ENCODE data around the gene PRPF40A.

The PRPF40A gene

DNA sequence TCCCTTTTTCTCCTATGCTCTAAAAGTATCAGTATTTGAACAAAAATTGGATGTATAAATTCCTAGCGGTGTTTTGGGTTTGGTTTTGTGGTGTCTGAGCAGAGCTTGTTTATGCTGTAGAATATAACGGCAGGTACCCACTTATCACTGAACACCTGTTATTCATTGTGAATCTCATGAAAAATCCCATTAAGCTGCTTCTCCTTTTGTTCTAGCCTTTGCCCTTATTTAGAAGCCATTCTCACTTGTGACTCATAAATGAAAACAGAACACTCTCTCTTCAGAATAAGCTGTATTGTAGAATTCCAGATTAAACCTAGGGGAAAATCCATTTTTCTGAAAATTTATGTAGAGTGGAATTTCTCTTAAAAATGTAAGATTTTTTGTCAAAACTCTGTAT lies 104.0 kb downstream of the PRPF40A start:
- FAIRE-seq: no peak

DNA sequence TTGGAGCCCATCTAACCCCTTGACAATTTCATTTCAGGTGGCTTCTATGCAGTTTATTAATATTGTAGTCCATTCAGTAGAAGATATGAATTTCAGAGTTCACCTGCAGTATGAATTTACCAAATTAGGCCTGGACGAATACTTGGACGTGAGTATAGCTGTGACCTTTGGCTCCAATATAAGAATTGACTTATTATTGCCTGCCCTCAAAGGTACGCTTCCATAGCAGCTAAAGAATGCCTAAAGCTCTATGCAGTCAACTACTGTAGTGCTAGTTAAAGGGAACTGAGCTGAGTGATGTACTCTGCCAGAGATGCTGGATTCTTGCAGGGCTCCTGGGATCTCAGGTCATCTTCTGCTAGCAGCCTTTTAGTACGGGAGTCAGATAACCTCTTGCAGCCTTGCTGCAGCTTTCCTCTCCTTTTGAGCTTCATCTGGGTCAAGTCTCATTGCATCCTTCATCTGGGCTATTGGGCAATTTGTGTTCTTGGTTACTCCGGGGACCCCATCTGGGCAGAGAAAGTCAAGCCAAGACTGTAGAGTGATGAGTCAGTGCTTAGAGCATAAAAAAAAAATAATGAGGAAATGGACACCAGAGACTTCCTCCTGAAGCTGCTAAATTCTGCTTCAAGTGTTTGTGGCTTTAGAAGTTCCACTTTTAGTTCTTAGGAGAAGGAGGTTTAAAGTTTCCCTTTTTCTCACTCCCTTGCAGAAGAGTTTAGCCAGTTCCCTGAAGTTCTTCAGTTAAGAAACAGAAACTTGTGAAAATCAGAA lies 105.6 kb downstream of the PRPF40A start:
- FAIRE-seq: no peak

DNA sequence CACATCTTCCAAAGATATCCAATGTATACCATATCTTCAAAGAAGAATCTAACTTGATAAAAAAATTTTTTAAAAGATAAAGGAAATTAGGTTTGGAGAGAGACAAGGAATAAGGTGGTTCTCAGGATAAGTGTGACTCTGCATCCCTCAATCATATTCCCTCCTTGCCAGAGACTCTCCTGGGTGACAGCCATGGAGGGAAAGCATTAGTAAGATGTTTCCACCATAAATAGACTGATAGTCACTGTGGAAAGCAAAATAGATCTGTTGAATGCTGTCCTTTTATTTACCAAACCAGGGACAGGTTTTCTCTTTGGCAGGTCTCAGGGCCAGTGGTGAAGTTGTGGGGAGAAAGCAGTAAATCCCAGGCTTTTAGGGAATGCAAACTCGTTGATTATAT lies 107.6 kb downstream of the PRPF40A start:
- no peak for FAIRE-seq

DNA sequence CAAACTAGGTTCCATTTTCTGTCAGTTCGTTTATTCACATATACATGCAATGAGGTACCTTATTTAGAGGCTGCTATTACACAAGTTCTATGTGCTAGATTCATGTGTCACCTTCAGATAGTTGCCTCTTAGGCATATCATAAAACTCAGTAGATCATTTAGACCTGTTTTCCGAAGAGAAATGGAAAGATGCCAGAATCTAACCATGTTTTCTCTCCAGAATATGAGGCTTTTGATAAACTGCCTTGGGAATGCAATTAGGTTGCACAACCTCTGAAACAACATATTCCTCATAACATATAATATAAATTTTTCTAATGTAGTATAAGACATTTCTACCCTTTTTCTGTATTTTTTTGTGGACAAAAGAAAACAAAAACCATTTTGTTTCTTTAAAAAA lies 108.1 kb downstream of the PRPF40A start:
- no peak for FAIRE-seq

DNA sequence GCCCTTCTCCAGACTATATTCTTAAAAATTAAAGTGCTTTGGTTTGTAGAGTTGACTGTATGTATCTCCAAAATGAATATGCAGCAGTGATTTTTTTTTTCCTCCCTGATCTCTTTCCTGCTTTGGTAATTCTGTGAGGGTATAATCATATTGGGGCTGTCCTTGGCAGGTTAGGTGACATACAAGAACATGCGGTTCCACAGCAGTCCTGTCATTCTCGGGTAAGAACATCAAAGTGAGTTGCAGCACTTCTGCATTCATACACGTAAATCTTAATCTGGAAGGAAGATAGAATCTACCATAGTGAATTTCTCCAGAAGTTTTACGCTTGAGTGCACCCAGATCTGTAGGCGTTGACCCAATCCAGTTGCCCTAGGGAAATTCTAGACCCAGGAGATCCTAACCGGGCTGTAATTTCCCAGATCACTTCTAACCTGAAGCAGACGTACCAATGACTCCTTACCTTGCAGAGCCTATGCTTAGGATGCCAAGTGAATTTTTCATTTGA lies 109.4 kb downstream of the PRPF40A start:
- no peak for FAIRE-seq

DNA sequence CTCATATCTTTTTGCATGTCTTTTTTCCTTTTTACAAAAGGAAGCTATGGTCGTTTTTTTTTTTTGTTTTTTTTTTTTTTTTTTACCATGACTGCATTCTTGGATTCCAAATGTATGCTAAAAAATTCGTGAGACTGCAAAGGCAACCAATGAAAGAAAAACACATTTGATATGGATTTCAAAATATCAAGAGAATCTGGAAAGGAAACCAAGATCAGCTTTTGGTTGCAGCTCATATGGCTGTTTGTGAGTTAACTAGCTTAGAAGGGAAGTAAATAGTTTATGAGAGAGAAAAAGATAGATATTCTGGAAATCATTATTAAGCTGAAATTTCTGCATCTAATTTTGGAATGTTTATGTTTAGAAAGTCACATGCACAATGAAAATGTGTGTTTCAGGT lies 110.3 kb downstream of the PRPF40A start:
- no peak for FAIRE-seq

DNA sequence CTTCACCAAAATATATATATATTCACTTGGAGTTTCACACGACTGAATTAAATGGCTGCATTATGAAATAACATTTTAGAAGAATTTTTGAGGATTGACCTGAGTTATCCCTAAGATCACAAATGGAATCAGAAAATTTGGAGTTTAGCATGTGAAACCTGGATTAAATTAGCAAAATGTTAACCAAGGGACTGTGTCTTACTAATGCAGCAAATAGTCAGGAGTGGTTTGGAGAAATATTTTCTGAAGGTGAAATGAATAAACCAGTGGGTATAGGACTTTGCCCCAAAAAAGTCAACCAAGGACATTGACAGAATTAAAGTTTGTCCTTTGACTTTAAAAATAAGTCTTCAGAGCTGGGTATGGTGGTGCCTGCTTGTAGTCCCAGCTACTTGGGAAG lies 111.2 kb downstream of the PRPF40A start:
- FAIRE-seq: no peak

DNA sequence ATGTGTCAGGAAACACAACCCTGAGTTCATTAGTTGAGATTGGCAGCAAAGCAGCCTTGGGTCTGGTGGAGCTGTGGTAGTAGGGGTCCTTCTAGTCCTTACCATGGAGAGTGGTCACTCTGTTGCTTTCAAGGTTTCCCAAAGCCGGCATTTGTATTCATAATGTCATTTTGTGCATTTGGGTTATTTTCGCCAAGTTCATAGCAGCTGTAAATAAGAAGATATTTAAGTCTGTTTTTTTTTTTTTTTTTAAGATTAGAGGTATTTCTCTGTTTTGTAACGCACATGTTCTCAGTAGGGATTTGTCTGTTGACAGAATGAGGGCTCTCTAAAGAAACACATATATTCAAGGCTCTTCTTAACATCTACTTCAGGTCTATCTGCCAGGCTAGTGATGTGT lies 114.1 kb downstream of the PRPF40A start:
- no peak for FAIRE-seq

DNA sequence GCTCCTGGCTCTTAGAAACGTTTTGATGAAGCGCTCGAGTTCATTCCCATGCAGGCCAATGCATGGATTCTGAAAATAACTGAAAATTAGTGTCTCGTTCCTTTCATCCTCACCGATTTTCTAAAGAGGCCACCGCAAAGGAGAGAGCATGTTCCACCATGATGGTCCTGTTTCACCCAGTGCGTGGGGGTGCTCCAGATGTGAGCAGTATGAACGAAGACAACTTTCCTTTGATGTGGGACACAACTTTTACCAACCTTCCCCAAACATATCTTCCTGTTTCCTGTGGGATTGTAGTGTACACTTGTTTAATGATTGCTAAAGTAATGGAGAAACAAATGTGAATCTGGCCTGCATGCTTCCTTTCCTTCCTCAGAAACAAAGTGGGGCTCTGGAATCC lies 114.5 kb downstream of the PRPF40A start:
- no peak for FAIRE-seq

Data from A204.1 (cell line).